Measurements from ENCODE around the gene RAMACL. TPM values are rescaled to one million over a fixed set of nuclear protein-coding genes. Genes with fewer than 3 reads are reported as not detected.

The RAMACL gene
- total RNA-seq, 1 experiment from 2014 or later, result 0.28 TPM

DNA sequence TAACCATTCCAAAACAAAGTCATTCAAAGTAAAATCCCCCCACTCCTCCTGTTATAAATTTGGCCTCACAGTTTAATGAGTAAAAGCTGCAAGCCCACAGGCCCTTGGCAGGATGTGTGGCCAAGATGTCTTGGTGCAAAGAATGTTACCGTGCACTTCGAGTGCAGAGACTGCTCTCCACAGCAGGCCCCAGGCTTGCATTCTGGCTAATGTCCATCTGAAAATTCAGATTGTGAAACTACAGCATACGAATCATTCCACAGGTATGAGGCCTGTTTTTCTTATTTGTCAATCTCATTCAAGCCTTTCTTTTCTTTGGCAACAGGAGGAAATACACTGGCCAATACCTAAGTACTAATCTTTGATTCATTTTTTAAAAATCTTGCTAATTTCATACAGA is 33.4 kb upstream of the RAMACL start:
- WGBS (ENCODE audit: extremely low coverage, insufficient read length, low lambda C conversion rate), result no CpG with 5 or more reads among the region's 3 CpGs
- peaks cover 32 to 38% of the 10 kb centered on the region in 2 experiments for H3K4me1 Mint-ChIP-seq
- H3K36me3 Mint-ChIP-seq (ENCODE audit: insufficient read depth in 1 of 3, low read depth in 3 of 3), result peaks cover 8 to 18% (median 15%) of the 10 kb centered on the region in 3 experiments
- H3K79me2 ChIP-seq (ENCODE audit: insufficient read depth, low read length), result peaks cover 5% of the 10 kb centered on the region; the same call in 1 of the 2 replicates
- no peak overlapping the region for H3K4me2 ChIP-seq (ENCODE audit: insufficient read depth, insufficient read length, low read length)
- no peaks in the 10 kb centered on the region for H4K20me1 ChIP-seq (ENCODE audit: control insufficient read depth, insufficient read depth, insufficient read length)
- H3K4me1 ChIP-seq (ENCODE audit: insufficient read depth, low read length), result peaks cover 4% of the 10 kb centered on the region; the same call in 1 of the 2 replicates
- peaks cover 4% of the 10 kb centered on the region for H3K79me1 ChIP-seq (ENCODE audit: insufficient read depth, low read depth, low read length, poor library complexity, severe bottlenecking)
- no peak overlapping the region for H4K5ac ChIP-seq (ENCODE audit: insufficient read length, low read depth, low read length)
- DNase-seq, result no peak
- H3T11ph ChIP-seq (ENCODE audit: low read length), result no peak overlapping the region
- H2AK5ac ChIP-seq (ENCODE audit: insufficient read length, low read length), result no peak overlapping the region
- H3K27ac Mint-ChIP-seq, result 0 out of 7 replicates have a peak overlapping the region, but pooled peaks of 2 of the 3 experiments have one; percentile 5 to 42
- no peak overlapping the region for H2BK12ac ChIP-seq (ENCODE audit: insufficient read length, low read depth, low read length)
- no peak overlapping the region for H3K18ac ChIP-seq (ENCODE audit: insufficient read length, low read depth, low read length)
- H3K4me3 Mint-ChIP-seq, result no peak overlapping the region
- no peak overlapping the region for H2BK120ac ChIP-seq (ENCODE audit: low read depth, low read length, poor library complexity, severe bottlenecking)
- H3K9me3 ChIP-seq (ENCODE audit: control insufficient read depth, low read depth, low read length), result no peaks in the 10 kb centered on the region
- no peaks in the 10 kb centered on the region for H3K9me3 Mint-ChIP-seq
- no peak overlapping the region for H2BK5ac ChIP-seq (ENCODE audit: insufficient read length, low read length)
- no peak overlapping the region for H2AFZ ChIP-seq (ENCODE audit: low read length)
- H2BK15ac ChIP-seq (ENCODE audit: low read depth, low read length), result no peak overlapping the region
- no peak overlapping the region for H2BK20ac ChIP-seq (ENCODE audit: low read depth, low read length, poor library complexity, severe bottlenecking)
- no peak overlapping the region for H3K14ac ChIP-seq (ENCODE audit: insufficient read depth, low read length)
- TF ChIP-seq, protein P1, sequence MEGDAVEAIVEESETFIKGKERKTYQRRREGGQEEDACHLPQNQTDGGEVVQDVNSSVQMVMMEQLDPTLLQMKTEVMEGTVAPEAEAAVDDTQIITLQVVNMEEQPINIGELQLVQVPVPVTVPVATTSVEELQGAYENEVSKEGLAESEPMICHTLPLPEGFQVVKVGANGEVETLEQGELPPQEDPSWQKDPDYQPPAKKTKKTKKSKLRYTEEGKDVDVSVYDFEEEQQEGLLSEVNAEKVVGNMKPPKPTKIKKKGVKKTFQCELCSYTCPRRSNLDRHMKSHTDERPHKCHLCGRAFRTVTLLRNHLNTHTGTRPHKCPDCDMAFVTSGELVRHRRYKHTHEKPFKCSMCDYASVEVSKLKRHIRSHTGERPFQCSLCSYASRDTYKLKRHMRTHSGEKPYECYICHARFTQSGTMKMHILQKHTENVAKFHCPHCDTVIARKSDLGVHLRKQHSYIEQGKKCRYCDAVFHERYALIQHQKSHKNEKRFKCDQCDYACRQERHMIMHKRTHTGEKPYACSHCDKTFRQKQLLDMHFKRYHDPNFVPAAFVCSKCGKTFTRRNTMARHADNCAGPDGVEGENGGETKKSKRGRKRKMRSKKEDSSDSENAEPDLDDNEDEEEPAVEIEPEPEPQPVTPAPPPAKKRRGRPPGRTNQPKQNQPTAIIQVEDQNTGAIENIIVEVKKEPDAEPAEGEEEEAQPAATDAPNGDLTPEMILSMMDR (conservative IDR thresholded peaks at IDR 0.05), result no peak
- H3K23ac ChIP-seq (ENCODE audit: insufficient read length, low read depth, low read length), result no peak overlapping the region
- no peak overlapping the region for H3K56ac ChIP-seq (ENCODE audit: insufficient read length, low read depth, low read length)
- H3K27ac ChIP-seq (ENCODE audit: insufficient read length, low read depth, low read length), result no peak overlapping the region
- no peaks in the 10 kb centered on the region for H3K23me2 ChIP-seq (ENCODE audit: insufficient read length, low read depth, low read length, poor library complexity, severe bottlenecking)
- H4K8ac ChIP-seq (replicated peaks; ENCODE audit: insufficient read length, low read depth, low read length), result no peak overlapping the region
- H4K91ac ChIP-seq (ENCODE audit: insufficient read length, low read depth, low read length), result no peak overlapping the region
- peaks cover 4% of the 10 kb centered on the region for H3K27me3 Mint-ChIP-seq (ENCODE audit: low read depth)
- H3K9ac ChIP-seq (ENCODE audit: extremely low read depth, insufficient read length, low read length), result no peak overlapping the region
- H3K4ac ChIP-seq (ENCODE audit: low read depth, low read length), result no peak overlapping the region
- H3K27me3 ChIP-seq (ENCODE audit: insufficient read depth, low read length), result no peaks in the 10 kb centered on the region

Data from H9 (cell line).